Measurements from ENCODE around the gene SLC12A5. TPM values are rescaled to one million over a fixed set of nuclear protein-coding genes. Genes with fewer than 3 reads are reported as not detected.

The SLC12A5 gene
- total RNA-seq, 4 donors from 2014 or later, result 0.99 to 1.2 TPM; not detected in 2

- 4% methylated on average over 4 of the region's 11 CpGs for WGBS
- no peak for TF ChIP-seq CTCF (IDR thresholded peaks at IDR 0.05)
- no peak for TF ChIP-seq POLR2A (IDR thresholded peaks at IDR 0.05; ENCODE audit: low read depth)
- TF ChIP-seq EP300 (IDR thresholded peaks at IDR 0.05), result no peak
- no peak for TF ChIP-seq POLR2AphosphoS5 (IDR thresholded peaks at IDR 0.05)
- DNase-seq (ENCODE audit: extremely low spot score), result no peak
- H3K9me3 ChIP-seq, result no peaks in the 10 kb centered on the region
- H3K4me3 ChIP-seq, result no peak overlapping the region
- intact Hi-C loops (cut with DNase I), result no loop called here
- peaks cover 4 to 18% (median 12%) of the 10 kb centered on the region in 4 donors for H3K4me1 ChIP-seq
- H3K27ac ChIP-seq (replicated peaks in 1 of 4), result no peak overlapping the region
- H3K27me3 ChIP-seq, result peaks cover 0 to 100% (median 61%) of the 10 kb centered on the region in 4 donors
- no peaks in the 10 kb centered on the region for H3K36me3 ChIP-seq
These were observed 2.1 kb downstream of the SLC12A5 start for GRCh38 chr20:46031014-46031569.

- TF ChIP-seq EP300 (IDR thresholded peaks at IDR 0.05), result no peak
- TF ChIP-seq POLR2A (IDR thresholded peaks at IDR 0.05; ENCODE audit: low read depth), result no peak
- TF ChIP-seq POLR2AphosphoS5 (IDR thresholded peaks at IDR 0.05), result no peak
- TF ChIP-seq CTCF (IDR thresholded peaks at IDR 0.05), result no peak
- peak overlapping the region in 2 of 4 donors; percentile 18 to 20 for H3K4me3 ChIP-seq
- peaks cover 0 to 100% (median 55%) of the 10 kb centered on the region in 4 donors for H3K27me3 ChIP-seq
- 2% methylated on average over 22 of the region's 55 CpGs for WGBS
- peaks cover 4 to 18% (median 12%) of the 10 kb centered on the region in 4 donors for H3K4me1 ChIP-seq
- H3K27ac ChIP-seq (replicated peaks in 1 of 4), result no peak overlapping the region
- H3K36me3 ChIP-seq, result no peaks in the 10 kb centered on the region
- DNase-seq (ENCODE audit: extremely low spot score), result no peak
- H3K9me3 ChIP-seq, result no peaks in the 10 kb centered on the region
- intact Hi-C loops (cut with DNase I), result no loop called here
These were observed 2.8 kb downstream of the SLC12A5 start for GRCh38 chr20:46031701-46032254.

GRCh38 chr20:46034039-46034438 is 5.0 kb downstream of the SLC12A5 start:
- WGBS, result 85% methylated on average over 3 of the region's 3 CpGs
- H3K27me3 ChIP-seq, result peaks cover 0 to 88% (median 43%) of the 10 kb centered on the region in 4 donors

GRCh38 chr20:46035253-46035652 is 6.2 kb downstream of the SLC12A5 start:
- no peaks in the 10 kb centered on the region for H3K9me3 ChIP-seq
- peaks cover 4 to 12% (median 9%) of the 10 kb centered on the region in 4 donors for H3K4me1 ChIP-seq
- peaks cover 0 to 75% (median 33%) of the 10 kb centered on the region in 4 donors for H3K27me3 ChIP-seq
- H3K4me3 ChIP-seq, result no peak overlapping the region
- no peak for DNase-seq (ENCODE audit: extremely low spot score)
- H3K27ac ChIP-seq (replicated peaks in 1 of 4), result no peak overlapping the region
- no peaks in the 10 kb centered on the region for H3K36me3 ChIP-seq
- intact Hi-C loops (cut with DNase I), result no loop called here
- TF ChIP-seq EP300 (IDR thresholded peaks at IDR 0.05) (no peak), CTCF (IDR thresholded peaks at IDR 0.05) (no peak), POLR2AphosphoS5 (IDR thresholded peaks at IDR 0.05) (no peak), POLR2A (IDR thresholded peaks at IDR 0.05; ENCODE audit: low read depth) (no peak)
- WGBS, result 65% methylated on average over 5 of the region's 5 CpGs

More at GRCh38 chr20:46034039-46034438, 5.0 kb downstream of the SLC12A5 start:
- no peaks in the 10 kb centered on the region for H3K36me3 ChIP-seq
- DNase-seq (ENCODE audit: extremely low spot score), result no peak
- intact Hi-C loops (cut with DNase I), result no loop called here
- H3K9me3 ChIP-seq, result no peaks in the 10 kb centered on the region
- TF ChIP-seq POLR2A (IDR thresholded peaks at IDR 0.05; ENCODE audit: low read depth) (no peak), CTCF (IDR thresholded peaks at IDR 0.05) (no peak), POLR2AphosphoS5 (IDR thresholded peaks at IDR 0.05) (no peak)
- H3K27ac ChIP-seq (replicated peaks in 1 of 4), result no peak overlapping the region
- peaks cover 4 to 17% (median 11%) of the 10 kb centered on the region in 4 donors for H3K4me1 ChIP-seq
- no peak overlapping the region for H3K4me3 ChIP-seq

Data from esophagus muscularis mucosa (tissue), 4 donors.